Central memory CD4-positive, alpha-beta T cell (primary cell): ENCODE measurements around the gene NFKBIE.

Experiments used
- DNase-seq: peaks from one replicate; pipeline ENCODE4 v3.0.0; 2022

Gene NFKBIE

DNA sequence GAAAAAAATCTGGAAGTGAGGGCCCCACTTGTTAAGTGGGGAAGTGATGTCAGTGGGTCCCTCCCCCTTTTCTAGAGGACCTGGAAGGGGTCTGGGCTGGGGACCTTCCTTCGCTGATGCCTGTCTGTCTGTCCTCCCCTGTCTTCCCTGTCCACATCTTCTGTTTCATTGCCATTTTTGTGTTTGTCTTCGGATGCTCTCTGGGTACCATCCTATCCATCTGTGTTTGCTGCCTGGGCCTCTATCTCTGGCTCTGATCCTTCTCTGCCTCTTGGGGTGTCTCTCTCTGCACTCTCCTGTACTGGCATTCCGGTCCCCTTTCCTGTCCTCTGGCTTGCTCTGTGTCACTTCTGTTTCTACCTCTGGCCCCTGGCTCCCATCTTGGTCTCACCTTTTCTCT, 7.2 kb upstream of the NFKBIE start:
- no peak for DNase-seq

DNA sequence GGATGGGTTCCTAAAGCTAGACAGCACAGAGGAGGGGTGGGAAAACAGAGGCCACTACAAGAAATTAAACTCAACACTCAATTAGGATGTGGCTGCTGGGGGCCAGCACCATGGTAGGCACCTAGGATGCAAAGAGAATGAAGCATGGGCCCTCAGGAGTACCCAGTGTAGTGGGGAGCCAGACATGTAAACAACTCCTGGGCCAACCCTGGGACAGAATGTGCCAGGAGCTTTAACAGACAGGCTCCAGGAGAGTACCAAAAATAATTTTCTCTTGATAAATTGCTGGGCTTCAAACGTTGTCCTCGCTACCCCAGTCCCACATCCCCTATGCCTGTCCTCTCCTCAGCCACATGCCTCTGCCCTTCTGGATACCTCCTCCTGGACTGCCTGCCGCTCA, 6.6 kb upstream of the NFKBIE start:
- no peak for DNase-seq

DNA sequence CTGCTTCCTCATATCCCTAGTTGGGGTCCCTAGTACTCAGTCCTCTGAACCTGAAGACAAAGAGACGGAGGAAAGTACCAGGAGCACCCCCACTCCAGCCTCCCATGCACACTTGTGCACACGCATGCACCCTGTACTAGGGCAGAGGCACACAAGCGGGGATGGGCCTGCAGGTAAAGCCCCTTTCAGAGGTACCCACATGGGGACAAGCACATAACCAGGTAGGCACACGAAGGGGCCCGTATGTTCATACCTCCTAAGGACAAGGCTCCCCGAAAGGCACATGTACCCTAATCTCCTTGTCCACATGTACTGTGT, 6.0 kb upstream of the NFKBIE start:
- no peak for DNase-seq

DNA sequence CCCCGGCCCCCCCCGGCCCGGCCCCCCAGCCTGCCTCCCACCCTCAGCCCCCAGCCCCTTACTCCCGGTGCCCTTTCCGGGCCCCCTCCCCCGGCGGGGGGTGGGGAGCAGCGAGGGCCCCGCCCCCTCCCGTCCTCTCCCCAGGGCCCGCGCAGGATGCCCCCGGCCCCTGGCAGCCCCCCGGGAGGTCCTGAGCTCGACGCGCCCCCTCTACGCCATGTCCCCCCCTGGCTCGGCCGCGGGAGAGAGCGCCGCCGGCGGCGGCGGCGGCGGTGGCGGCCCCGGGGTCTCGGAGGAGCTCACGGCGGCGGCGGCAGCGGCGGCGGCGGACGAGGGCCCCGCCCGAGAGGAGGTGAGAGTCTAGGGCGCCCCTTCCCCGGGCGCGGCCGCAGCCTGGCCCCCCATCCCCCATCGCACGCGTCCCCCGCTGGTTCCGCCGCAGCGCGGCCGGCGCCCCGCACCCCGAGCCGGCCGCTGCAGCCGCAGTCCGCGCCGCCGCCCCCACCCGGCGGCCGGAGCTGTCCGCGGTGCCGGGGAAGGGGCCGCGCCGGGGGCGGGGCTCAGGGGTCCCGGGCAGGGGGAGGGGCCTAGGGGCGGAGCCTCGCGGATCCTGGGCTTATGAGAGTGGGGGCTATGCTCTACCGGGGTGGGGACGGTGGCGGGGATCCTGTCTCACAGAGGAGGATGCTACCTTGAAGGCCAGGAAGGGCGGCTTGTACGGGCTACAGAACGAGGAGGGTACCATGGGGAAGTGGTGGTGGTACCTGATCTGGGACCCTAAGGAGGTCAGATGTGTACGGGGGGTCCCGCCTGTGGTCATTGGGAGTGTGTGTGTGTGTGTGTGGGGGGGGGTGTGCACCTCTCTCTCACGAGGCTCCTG, 5.4 kb upstream of the NFKBIE start:
- no peak for DNase-seq

DNA sequence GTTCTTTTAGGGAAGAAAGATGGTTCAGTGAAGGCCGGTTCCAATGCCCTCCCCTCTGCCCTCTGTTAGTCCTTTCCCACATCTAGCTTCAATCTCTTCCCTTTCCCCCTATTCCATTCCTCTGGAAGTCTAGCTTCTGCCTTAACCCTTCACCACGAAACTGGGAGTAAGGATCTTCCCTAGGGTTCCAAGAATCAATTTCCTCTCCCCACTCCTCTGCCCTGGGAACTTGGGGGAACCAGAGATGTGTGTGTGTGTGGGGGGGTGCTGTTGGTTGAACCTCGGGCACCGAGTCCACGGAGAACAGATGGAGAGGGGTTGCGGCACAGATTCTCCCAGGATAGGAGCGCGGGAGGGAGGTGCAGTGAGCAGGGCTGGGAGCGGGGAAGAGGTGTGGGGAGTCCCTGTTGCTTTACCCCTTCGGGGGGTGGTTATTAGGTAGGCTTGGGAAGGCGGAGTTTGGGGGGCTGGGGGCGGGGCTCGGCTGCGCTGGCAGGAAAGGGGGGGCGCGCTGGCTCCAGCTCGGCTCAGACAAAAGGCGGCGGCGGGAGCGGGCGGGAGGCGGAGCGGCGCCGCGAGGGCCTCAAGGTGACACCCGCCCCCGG, 4.7 kb upstream of the NFKBIE start, which contains the start of gene TMEM151B:
TSS of gene TMEM151B (plus strand) at position 530 of the 605 bp plus-strand sequence. CDS start 293 bp downstream, outside the sequence.
- DNase-seq = no peak

DNA sequence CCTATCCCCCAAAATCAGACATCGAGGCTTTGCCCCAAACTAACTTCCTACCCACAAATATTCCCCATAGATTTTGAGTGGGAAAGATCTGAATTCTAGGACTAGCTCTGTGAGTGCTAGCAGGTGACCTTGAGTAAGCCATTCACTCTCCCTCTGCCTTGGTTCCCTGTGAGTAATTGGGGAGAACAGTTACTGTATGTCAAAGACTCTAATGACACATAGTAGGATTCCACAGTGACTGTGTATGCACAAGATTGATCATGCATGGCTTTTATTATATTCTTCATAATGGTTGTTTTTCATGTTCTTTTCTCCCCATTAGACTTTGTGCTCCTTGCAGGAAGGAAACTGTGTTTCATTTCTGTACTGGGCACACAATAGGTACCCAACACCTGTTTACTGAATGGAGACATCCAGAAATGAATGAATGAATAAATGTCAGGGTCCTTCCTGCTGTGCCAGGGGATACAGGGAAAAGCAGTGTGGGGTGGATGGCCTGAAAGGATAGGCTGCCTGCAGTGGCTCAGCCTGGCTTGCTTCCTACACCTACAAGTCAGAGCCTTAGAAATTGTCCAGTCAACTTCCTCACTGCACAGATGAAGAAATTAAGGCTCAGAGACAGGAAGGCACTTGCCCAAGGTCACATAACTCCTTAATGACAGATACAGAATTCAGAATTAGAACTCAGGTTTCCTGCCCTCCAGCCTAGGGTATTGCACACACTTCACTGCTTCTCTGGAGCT, 4.0 kb upstream of the NFKBIE start:
- no peak for DNase-seq

DNA sequence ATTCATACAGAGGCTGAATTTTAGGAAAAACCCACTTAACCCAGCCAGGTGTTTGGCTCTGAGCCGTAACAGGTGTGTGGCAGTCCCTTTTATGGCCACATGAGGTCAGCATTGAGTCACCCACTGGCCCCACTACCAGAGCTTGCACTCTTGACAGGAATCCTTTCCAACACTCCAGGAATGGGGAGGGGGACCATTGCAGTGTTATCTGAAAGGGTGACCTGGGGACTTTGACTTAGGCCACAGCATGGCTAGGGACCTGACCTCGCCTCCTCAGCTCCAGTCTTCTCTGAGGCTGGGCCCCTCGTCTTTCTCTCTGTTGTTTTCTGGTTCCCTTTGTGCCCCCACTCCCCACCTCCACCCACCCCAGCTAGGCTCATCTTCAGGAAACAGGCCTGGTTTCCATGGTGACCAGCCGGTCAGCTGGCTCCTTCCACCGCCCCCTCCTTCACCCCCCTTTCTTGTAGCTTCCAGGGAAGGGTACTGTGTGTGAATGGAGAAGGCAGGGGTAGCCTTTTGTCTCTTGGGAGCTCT, 2.8 kb upstream of the NFKBIE start:
- DNase-seq = peak; percentile 56

DNA sequence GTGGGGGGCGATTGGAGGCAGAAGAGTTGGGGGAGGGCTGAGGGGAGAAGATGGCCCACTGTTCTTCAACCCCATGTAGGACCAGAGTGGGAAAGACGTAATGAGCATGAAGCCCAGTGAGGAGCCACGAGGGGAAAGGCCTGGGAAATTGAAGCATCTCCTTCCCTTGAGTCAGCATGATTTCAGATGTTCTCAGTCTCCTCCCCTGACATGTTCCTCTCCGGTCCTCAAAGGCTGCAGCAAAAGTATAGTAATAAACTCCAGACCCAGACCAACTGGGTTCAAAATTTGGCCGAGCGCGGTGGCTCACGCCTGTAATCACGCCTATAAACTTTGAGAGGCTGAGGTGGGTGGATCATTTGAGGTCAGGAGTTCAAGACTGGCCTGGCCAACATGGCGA, 1.9 kb upstream of the NFKBIE start:
- no peak for DNase-seq

DNA sequence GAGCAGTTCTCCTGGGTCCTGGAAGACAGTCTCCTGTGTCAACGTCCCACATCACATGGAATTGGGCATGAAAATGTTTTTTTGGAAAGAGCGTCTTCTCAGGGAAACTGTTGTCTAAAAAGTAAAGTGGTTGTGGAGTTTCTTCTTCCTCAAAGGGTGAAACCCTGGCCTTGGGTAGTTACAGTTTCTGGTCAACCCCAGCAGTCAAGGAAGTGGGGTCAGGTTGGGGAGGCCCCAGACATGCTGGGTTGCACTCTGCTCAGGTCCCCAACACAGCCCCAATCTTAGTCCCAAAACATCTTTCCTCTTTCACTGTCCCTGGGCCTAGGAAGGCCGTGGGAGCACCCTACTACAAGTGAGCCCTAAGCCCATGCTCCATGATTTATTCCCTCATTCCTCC, 996 bp upstream of the NFKBIE start:
- DNase-seq = no peak

DNA sequence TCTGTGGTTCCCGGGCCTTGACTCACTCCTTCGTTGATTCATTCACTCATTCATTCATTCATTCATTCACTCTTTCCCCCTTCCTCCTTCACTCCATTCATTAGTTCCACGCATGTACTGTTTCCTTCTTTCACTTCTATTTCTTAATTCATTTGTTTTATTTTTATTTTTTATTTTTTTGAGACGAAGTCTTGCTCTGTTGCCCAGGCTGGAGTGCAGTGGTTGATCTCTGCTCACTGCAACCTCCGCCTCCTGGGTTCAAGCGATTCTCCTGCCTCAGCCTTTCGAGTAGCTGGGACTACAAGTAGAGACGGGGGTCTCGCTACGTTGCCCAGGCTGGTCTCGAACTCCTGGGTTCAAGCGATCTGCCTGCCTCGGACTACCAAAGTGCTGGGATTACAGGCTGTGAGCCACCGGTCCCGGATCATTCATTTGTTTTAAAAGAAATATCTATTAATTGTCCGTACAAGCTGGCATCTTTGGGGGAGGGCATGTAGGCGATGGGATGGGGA, 427 bp upstream of the NFKBIE start:
- DNase-seq = no peak

DNA sequence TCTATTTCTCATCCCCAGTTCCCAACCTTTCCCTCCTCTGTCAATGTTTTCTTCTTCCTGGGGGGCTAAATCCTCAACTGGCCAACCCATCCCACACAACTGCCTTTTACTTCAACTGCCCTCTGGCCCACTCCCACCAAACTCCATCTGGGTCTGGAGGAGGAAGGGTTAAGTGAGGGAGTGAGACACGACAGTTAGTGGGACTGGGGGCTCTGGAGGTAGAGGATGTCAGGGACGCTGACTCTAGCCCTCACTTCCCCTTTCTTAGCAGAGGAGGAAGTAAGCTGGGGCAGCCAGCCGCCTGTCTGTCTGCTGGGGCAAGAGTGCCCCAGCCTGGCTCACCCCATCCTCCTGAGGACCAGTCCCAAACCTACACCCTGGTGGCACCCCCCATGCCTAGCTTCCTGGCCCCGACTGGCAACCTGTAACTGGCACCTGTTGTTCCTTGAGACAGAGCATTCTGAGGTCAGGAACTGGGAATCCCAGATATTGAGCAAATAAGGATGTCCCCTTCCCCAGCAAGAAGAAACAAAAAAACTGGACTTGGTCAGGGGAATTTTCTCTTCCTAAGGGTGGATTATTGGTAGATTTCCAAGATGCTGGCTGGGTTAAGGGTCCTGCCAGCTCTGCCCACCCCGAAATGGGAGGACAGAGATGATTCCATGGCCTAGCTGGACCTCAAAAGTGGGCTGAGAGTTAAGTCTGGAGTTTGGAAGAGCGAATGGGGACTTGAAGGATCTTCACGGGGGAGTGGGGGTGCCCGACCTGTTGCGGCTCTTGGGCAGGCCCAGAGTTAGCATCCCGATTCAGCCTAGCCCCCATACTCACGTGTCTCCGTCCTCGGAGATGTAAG, 971 bp downstream of the NFKBIE start:
- DNase-seq = peak; percentile 31

DNA sequence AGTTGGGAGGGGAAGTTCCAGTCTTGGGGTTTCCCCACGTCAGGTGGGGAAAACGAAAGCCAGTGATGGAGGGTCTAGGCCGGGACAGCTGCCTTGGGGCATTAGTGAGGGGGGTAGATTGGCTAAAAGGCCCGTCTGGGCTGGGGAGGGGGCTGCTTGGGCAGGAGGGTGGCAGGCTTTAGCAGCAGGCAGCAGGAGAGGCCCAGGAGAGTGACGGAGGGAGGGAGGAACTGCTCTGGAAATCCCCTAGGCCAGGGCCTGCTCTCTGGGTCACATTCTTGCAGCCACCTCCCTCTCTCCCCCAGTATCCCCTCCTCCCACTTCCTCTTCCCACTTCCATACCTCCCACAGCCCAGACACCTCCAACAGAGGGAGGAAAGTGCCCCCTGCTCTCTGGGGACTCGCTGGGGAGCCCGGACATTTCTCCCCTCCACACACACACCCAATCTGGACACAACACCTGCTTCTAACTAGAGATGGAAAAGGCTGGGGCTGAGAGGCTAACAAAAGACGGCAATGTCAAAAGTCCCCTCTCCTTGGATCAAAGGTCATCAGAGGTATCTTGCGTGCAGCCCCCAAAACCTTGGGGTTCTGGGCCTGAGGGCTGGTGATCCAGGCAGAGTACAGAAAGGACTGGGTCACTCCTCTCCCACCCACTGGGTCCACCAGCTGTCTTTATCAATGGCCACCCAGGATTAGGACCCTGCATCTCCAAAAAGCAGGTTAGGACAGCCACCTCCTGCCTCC, 1.8 kb downstream of the NFKBIE start:
- peak; percentile 43 for DNase-seq

DNA sequence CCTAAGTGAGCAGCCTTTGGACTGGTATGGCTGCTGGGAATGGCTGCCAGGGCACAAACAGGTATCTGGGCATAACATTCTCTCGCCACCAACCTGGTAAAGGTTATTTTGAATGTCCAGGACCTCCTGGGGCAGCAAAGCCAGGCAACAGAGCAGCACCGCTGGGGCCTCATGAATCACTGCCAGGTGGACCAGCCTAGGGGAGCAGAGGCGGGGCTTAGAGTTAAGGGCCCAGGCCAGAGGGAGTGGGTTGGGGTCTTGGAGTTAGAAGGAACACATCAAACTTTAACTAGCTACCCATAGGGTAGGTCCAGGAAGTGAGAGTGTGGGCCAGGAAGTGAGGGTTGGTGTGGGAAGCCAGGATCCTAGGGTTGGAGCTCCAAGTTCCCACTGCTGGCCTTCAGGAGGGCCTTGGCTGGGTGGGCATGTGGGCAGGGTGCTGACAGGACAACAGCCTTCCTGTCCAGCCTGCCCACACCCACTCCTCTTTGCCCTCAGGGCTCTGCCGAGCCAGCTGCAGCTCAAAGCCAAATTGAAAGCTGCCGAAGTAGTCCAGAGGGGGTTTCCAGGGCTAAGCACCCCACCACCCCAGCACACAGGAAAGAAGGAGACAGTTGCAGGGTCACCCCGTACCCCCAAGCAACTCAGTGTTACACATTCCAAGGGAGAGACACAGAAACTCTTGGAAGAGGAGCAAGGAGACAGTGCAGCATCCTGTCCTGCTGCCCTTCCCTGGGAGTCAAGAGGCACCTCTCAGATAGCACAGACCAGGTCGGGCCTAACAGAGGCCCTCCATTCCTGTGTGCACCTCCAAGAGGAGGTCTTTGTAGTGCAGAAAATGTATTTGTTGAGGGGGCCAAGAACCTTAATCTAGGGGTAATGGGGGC, 2.6 kb downstream of the NFKBIE start:
- DNase-seq = peak; percentile 9

DNA sequence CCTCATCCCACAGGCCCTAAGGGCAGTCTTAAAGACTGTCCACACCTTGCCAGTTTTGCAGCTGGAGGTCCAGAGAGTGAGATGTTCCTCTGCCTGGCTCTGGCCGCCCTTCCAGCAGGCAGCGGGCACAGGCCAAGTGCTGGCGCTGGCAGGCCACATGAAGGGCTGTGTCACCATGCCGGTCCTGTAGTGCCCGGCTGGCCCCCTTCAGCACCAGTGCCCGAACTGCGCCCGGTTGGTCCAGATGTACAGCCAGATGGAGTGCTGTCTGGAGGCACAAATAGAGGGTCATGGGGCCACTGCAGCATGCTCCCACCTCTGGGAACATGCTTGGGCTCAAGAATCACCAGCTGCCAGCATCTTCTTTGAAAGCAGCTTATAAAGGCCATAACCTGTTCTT, 3.8 kb downstream of the NFKBIE start:
- DNase-seq = no peak

DNA sequence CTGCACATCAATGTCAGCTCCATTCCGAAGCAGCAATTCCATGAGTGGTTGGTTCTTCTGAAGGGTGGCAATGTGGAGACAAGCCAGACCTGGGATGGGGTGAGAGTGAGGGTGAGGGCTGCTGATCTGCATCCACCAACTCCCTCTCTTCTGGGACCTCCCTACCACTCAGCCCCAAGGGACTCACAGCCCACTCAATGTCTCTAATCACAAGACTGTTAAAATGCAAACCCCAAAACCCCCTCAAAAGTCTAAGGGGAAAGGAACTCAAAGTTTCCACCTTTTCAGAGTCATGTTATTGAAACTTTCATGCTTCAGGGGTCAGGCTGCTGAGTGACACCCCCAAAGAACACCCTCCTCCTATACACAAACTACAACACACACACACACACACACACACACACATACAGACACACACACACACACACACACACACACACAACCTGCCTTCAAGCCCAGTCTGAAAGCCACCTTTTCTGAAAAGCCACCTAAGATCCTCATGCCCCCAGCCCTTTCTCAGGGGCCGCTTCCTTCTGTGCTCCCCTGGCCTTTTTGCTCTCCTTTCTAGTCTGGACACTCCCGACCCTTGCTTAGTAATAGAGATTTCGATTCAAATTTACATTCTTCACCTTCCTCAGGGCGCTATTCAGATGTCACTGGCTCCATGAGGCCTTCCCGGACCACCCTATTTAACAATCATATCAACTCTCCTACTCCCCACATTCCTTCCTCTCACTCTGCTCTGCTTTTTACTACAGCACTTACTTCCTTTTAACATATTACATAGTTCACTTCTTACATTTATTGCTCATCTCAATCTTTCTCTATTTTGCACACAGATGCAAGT, 4.7 kb downstream of the NFKBIE start:
- DNase-seq = no peak

DNA sequence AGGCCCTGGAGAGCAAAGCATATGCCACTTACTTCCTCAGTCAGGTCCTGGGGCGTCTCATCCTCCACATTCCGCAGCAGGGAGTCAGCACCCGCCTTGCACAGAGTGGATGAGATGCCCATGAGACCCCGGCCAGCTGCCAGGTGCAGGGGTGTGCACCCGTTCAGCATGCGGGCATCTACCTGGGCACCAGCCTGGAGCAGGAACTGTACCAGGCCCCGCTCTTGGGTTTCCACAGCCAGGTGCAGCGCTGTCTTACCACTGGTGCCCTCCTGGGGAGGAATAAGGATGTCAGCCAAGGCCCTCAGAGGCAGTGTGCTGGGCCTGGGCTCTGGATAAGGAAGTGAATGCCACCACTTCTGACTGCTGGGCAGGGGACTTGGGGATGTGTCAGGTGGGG, 5.3 kb downstream of the NFKBIE start:
- DNase-seq = no peak

DNA sequence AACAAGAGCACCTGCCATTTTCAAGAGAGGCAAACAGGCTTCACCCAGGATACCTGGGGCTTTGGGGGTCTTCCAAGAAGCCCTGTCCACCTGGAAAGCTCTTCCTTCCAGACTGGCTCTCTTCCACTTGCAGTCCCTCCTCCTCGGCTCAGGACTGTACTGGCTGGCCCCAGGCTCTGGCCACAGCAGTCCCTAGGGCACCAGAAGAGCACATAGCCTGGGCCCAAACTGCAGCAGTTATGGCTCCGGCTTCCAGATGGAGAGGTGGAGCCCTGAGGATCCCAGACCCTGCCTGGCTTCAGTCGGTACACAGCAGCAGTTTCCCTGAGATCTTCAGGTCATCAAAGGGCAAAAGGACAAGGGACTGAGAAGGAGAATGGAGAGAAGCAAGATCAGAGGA, 6.4 kb downstream of the NFKBIE start:
- DNase-seq = no peak

DNA sequence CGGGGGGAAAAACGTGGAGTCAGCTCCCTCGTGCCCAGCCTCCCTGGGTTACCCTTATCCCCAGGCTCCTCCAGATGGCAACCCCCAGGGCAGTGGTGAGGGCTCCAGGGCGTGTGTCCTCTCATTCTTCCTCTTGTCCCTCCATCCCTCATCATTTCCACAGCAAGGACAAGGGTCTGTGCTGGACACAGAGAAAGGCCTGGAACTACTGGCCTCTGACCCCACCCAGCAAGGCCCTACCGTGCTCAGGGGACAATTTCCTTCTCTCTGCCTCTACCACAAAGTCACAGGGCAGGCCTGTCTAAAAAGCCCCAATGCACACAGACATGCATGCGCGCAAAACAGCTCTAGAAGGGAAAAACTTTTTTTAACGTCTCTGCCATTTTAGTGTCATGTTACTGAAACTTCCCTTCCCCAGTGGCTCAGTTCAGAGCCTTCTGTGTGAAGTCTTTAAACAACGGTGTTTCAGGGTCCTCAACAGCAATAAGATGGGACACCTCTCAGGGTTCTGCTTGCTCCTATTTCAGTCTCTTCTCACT, 7.0 kb downstream of the NFKBIE start:
- no peak for DNase-seq

DNA sequence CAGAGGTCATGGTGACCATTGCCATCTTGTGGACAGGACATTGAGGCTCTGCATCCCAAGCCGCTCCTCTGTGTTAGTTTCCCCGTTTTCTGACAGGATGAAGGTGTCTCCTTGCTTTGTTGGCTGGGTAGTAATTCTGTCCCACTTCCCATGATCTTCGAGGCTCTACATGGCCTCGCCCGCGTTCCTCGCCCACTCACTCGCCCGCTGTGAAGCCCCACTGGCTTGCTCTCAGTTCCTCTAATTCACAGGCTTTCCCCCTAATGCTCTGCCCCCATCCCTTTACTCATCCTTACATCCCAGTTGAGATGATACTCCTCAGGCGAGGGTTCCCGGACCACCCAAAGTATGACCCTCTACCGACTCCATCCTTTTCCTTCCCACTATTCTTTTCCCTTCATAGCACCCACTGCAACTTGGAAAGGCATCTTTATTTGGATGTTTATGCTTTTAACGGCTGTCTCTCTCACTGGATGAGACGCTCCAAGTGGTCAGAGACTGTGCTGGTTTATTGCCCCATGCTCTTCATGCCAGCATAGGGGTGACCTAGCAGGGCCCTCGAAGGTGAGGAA, 7.5 kb downstream of the NFKBIE start:
- DNase-seq = no peak
